LNCAP (cell line): Measurements from ENCODE around the gene ENO4.

Experiments
- TF ChIP-seq, protein P1 (sequence below): fragments of 450-650 bp; IDR thresholded peaks from 2 replicates; pipeline ENCODE4 v1.5.1; 2017; ENCODE audit warnings: mild to moderate bottlenecking

Gene ENO4

DNA sequence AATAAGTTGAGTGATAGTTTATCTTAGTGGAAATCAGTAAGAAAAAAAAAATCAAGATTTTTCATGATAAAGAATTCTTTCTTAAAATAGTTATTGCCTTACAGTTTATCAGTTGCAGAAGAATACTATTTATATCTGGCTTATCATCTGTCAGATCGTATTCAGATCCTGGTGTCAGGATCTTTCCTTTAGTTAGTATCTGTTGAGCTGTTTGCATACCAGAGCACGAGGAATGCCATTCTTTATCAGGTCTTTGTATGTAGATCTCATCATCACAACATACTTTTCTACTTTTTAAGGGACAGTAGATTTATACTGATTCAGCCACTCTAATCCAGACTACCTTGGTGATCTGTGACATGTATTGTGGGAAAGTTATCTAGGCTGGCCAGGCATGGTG, 12.5 kb downstream of the ENO4 start:
- TF ChIP-seq, protein P1, sequence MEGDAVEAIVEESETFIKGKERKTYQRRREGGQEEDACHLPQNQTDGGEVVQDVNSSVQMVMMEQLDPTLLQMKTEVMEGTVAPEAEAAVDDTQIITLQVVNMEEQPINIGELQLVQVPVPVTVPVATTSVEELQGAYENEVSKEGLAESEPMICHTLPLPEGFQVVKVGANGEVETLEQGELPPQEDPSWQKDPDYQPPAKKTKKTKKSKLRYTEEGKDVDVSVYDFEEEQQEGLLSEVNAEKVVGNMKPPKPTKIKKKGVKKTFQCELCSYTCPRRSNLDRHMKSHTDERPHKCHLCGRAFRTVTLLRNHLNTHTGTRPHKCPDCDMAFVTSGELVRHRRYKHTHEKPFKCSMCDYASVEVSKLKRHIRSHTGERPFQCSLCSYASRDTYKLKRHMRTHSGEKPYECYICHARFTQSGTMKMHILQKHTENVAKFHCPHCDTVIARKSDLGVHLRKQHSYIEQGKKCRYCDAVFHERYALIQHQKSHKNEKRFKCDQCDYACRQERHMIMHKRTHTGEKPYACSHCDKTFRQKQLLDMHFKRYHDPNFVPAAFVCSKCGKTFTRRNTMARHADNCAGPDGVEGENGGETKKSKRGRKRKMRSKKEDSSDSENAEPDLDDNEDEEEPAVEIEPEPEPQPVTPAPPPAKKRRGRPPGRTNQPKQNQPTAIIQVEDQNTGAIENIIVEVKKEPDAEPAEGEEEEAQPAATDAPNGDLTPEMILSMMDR = no peak

- TF ChIP-seq, protein P1 = no peak
Measured at GRCh38 chr10:116864436-116864835, 15.1 kb downstream of the ENO4 start.

- TF ChIP-seq, protein P1 = no peak
Measured at GRCh38 chr10:116866066-116866465, 16.8 kb downstream of the ENO4 start.

GRCh38 chr10:116866987-116867595, 17.8 kb downstream of the ENO4 start:
- TF ChIP-seq, protein P1 = no peak

- TF ChIP-seq, protein P1 = no peak
Measured at GRCh38 chr10:116868198-116868676, 18.9 kb downstream of the ENO4 start.

GRCh38 chr10:116868722-116869121, 19.4 kb downstream of the ENO4 start:
- TF ChIP-seq, protein P1 = no peak

DNA sequence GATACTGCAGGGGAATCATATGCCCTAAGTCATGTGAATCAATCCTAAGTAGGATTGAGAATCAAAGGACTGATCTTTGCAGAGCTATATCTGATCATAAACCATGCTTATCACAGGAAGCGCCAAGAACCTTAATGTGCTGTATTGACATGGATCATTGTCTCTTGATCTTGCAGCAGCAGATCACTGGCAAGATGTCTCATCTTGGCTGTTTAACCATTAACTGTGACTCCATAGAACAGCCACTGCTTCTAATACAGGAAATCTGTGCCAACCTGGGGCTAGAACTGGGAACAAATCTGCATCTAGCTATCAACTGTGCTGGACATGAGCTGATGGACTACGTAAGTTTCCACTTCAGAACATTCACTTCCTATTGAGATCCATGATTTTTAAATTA, 21.6 kb downstream of the ENO4 start:
- TF ChIP-seq, protein P1 = no peak

- TF ChIP-seq, protein P1 = no peak
Measured at GRCh38 chr10:116873134-116873533, 23.8 kb downstream of the ENO4 start.
